Activated naive CD8-positive, alpha-beta T cell (primary cell): ENCODE data around the gene SATB2.

Experiments
- H3K27ac Mint-ChIP-seq: one replicate; pipeline ENCODE4 v1.8.0; 2021; ENCODE audit warnings: mixed read lengths
- H3K27me3 Mint-ChIP-seq: one replicate; pipeline ENCODE4 v1.8.0; 2021; ENCODE audit warnings: mixed read lengths
- H3K36me3 Mint-ChIP-seq: one replicate; pipeline ENCODE4 v1.8.0; 2021; ENCODE audit warnings: mixed read lengths
- H3K4me1 Mint-ChIP-seq: one replicate; pipeline ENCODE4 v1.8.0; 2021; ENCODE audit warnings: low read depth, mixed read lengths
- H3K4me3 Mint-ChIP-seq: one replicate; pipeline ENCODE4 v1.8.0; 2021; ENCODE audit warnings: mild to moderate bottlenecking, mixed read lengths
- H3K9me3 Mint-ChIP-seq: one replicate; pipeline ENCODE4 v1.8.0; 2021; ENCODE audit warnings: low read depth, mixed read lengths

The SATB2 gene

DNA sequence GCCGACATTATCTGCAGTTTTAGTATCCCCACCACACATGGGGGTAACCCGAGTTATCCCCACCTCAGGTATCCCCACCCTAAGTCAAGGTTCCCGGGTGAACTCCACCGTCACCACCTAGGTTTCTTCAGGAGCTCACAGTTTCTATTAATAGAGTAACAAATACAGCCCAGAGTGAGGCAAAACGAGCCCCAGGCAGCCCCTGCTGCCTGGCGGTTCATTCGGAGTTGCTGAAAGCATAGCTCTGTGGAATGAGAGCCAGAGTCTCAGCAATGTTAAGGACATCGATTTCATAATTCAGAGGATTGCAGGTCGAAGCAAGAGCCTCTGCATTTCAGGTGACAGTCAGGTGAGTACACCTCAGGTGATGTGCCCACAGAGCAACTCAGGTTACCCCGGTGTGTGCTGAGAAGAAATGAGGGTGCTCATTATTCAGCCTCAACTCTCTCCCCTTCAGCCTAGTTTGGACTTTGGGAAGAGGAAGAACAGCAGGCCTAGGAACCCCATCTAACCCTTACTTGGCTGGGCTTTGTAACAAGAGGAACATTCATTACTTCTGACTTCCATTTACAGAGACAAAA, 10.7 kb downstream of the SATB2 start:
- H3K27ac Mint-ChIP-seq: no peak overlapping the region
- H3K27me3 Mint-ChIP-seq: peaks cover 25% of the 10 kb centered on the region

DNA sequence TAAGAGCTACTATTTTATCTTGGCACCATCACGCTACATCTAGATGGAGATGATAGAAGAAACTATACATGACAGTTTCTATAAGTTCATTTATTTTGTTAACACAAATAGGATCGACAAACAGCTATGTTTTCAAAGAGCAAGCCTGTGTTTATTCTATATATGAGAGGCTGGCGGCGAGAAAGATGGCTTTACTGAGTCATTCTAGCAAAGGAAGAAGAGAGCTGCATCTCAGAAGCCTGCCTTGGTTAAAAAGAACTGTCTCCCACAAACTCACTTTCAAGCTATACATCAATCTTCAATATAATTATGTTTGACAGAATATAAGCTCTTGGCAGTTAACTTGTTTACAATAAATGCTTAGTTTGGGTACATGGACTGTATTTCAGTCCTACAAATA, 13.0 kb downstream of the SATB2 start:
- H3K4me3 Mint-ChIP-seq: no peak overlapping the region
- H3K27me3 Mint-ChIP-seq: peaks cover 24% of the 10 kb centered on the region
- no peaks in the 10 kb centered on the region for H3K4me1 Mint-ChIP-seq
- no peak overlapping the region for H3K27ac Mint-ChIP-seq
- no peaks in the 10 kb centered on the region for H3K9me3 Mint-ChIP-seq
- H3K36me3 Mint-ChIP-seq: no peaks in the 10 kb centered on the region

More for the DNA sequence above, 10.7 kb downstream of the SATB2 start:
- Mint-ChIP-seq H3K4me3 (no peak overlapping the region), H3K36me3 (no peaks in the 10 kb centered on the region), H3K4me1 (no peaks in the 10 kb centered on the region), H3K9me3 (no peaks in the 10 kb centered on the region)

DNA sequence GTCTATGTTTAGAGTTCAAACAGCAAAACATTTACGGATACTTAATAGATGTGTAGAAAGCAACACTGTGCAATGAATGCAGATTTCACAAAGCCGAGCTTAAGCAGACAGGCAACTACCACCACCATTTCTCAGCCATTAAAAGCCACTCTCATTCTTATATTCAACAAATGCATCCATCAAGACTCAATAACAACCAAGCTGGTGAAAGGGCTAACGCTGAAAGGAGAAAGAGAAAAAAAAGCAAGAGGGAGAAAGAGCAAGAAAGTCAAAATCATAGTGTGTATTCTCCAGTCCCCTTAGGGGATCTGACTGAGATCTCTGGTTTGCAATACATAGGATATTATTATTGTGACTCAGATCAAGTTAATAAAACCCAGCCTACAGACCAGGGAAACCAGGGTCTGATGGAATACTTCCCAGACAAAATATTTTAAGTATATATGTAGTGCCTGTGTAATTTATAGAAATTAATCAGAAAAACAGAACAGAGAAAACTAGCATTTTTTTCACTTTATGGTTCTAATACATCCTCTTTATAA, 14.1 kb downstream of the SATB2 start:
- H3K27me3 Mint-ChIP-seq: peaks cover 19% of the 10 kb centered on the region
- no peak overlapping the region for H3K4me3 Mint-ChIP-seq
- no peaks in the 10 kb centered on the region for H3K4me1 Mint-ChIP-seq
- H3K9me3 Mint-ChIP-seq: no peaks in the 10 kb centered on the region
- no peak overlapping the region for H3K27ac Mint-ChIP-seq
- no peaks in the 10 kb centered on the region for H3K36me3 Mint-ChIP-seq

DNA sequence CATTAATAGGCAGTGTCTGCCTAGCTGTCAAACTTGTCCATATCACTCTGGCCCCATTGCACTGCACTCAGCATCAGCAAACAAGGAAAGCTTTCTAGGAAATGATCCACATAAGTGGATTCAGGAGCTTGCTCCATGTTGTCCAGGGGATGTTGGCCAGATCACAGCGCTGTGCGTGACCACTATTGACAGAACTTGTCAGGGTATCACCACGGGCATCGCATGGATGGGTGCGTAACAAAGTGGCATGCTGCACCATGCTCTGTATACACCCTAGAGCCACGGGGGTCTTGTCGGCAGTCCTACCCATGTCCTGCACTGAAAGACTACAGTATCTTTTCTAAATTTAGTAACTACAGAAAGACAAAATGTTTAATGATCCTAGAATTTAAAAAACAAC, 15.6 kb downstream of the SATB2 start:
- H3K27me3 Mint-ChIP-seq: peaks cover 16% of the 10 kb centered on the region
- H3K9me3 Mint-ChIP-seq: no peaks in the 10 kb centered on the region
- H3K27ac Mint-ChIP-seq: no peak overlapping the region
- no peak overlapping the region for H3K4me3 Mint-ChIP-seq
- no peaks in the 10 kb centered on the region for H3K36me3 Mint-ChIP-seq
- no peaks in the 10 kb centered on the region for H3K4me1 Mint-ChIP-seq

DNA sequence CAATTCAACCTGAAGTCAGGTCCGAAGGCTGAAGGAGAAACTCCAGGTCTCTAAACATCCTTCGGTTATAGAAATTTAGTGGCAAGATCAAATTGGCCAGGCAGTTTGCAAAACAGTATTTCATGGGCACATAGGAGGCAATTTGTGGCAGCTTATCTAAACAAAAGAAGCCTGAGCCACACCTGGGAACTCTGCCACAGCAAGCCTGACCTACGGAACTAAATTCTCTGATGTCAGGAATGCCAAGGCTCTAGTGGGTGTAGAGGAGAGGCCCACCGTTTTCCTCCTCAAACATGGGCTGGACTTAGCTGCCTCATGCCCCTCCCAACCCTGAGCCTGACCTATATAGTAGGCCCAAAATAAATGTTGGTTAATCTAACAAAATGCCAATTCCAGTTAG, 16.0 kb downstream of the SATB2 start:
- H3K9me3 Mint-ChIP-seq: no peaks in the 10 kb centered on the region
- H3K4me1 Mint-ChIP-seq: no peaks in the 10 kb centered on the region
- no peaks in the 10 kb centered on the region for H3K36me3 Mint-ChIP-seq
- no peak overlapping the region for H3K4me3 Mint-ChIP-seq
- H3K27me3 Mint-ChIP-seq: peaks cover 14% of the 10 kb centered on the region
- no peak overlapping the region for H3K27ac Mint-ChIP-seq

DNA sequence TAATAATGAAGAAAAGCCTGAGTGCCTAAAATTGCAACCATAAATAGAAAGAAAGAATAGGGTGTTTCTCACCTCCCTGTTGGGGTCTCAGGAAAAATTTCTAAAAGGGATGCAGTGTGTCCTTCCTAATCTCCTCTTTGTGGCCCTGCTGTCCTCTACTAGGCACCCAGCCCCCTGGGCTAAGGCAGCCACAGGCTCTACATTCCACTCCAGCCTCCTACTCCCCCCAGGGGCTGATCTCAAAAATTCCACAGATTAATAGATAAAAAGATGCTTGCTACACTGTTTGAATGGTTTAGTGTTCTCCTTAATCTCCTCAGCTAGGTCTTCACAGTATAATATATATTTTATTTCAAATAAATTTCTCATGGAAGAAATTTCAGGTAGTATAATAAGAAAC, 17.6 kb downstream of the SATB2 start:
- no peaks in the 10 kb centered on the region for H3K36me3 Mint-ChIP-seq
- no peaks in the 10 kb centered on the region for H3K4me1 Mint-ChIP-seq
- no peaks in the 10 kb centered on the region for H3K9me3 Mint-ChIP-seq
- no peak overlapping the region for H3K4me3 Mint-ChIP-seq
- H3K27me3 Mint-ChIP-seq: peaks cover 14% of the 10 kb centered on the region
- no peak overlapping the region for H3K27ac Mint-ChIP-seq

DNA sequence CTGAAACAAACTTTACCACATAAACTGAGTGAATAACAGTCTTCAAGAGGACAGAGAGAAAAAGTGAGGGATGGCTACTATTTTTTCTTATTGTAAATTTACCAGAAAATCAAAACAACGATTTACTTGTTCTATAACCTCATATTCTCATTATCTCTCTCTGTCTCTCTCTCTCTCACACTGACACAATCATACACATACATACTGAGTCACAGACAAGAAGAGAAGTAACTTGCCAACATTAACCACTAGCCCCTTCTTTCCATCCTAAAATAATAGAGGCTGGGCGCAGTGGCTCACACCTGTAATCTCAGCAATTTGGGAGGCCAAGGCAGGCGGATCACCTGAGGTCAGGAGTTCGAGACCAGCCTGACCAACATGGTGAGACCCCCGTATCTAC, 18.2 kb downstream of the SATB2 start:
- Mint-ChIP-seq H3K4me3 (no peak overlapping the region), H3K4me1 (no peaks in the 10 kb centered on the region), H3K36me3 (no peaks in the 10 kb centered on the region), H3K9me3 (no peaks in the 10 kb centered on the region), H3K27ac (no peak overlapping the region), H3K27me3 (peaks cover 14% of the 10 kb centered on the region)

DNA sequence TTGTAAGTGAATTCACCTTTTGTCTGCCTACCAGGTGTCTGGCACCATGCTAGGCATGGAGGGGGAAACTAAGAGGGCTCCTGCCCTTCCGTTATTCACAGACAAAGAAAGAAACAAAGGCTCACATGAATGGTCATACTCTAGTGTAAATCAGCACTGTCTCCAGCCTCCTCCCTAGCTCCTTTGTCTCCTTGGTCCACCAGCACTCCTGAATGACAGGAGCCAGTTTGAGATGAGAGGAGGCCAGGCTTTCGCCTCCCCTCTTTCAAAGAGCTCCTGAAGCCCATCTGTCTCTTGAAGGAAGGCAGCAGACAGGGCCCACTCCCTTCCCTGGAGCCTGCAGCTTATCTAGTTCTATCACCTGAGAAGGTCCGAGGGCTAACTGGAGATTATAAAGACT, 18.7 kb downstream of the SATB2 start:
- Mint-ChIP-seq H3K27ac (no peak overlapping the region), H3K4me1 (no peaks in the 10 kb centered on the region), H3K27me3 (peaks cover 14% of the 10 kb centered on the region), H3K36me3 (no peaks in the 10 kb centered on the region), H3K4me3 (no peak overlapping the region), H3K9me3 (no peaks in the 10 kb centered on the region)

DNA sequence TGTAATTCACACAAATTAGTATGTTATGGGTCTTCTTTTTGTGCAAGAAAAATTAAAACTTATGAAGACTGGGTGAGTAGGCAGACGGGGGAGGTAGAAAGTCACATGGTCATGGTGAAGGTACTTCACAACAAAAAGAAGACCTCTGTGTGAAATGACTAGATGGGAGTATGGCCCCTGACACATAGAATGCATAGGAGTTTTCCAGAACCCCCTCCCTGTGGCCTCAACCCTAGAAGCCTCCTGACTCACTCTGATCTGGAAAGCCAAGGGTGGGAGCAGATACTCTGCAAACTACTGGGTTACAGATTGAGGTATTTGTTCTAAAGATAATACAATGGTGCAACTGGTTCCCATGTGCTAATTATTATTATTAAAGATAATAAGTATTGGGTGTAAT, 23.2 kb downstream of the SATB2 start:
- Mint-ChIP-seq H3K4me1 (no peaks in the 10 kb centered on the region), H3K27me3 (peaks cover 10% of the 10 kb centered on the region), H3K9me3 (no peaks in the 10 kb centered on the region), H3K4me3 (no peak overlapping the region), H3K36me3 (no peaks in the 10 kb centered on the region), H3K27ac (no peak overlapping the region)

DNA sequence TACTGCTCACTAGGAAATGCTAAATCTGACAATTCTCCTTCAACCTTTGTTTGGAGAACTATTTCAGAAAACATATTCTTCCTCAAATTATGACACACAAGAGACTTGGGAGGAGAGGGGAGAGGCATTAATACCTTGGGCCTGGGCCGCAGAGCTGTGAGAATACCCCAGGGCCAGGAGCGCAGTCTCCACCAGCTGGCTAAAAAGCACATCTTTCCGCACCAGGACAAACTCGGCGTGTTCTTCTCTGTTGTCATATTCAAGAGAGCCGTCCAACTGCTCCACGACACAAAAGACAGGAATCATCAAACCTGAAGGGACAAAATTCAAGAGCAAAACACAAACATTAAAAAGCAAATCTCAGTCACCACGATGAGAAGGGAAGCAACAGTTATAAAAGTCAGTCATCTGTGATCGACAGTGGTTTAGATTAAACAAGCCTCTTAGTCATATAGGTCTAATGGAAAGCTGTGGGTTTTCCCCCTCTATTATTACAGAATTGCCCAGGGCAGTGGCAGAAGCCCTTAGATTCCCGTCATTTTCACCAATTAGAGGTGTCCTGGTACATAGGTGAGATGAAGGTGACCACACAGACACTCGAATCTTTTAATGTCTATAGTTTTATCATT, 24.4 kb downstream of the SATB2 start:
- Mint-ChIP-seq H3K36me3 (no peaks in the 10 kb centered on the region), H3K4me3 (no peak overlapping the region), H3K4me1 (no peaks in the 10 kb centered on the region), H3K9me3 (no peaks in the 10 kb centered on the region), H3K27me3 (peaks cover 10% of the 10 kb centered on the region), H3K27ac (no peak overlapping the region)

DNA sequence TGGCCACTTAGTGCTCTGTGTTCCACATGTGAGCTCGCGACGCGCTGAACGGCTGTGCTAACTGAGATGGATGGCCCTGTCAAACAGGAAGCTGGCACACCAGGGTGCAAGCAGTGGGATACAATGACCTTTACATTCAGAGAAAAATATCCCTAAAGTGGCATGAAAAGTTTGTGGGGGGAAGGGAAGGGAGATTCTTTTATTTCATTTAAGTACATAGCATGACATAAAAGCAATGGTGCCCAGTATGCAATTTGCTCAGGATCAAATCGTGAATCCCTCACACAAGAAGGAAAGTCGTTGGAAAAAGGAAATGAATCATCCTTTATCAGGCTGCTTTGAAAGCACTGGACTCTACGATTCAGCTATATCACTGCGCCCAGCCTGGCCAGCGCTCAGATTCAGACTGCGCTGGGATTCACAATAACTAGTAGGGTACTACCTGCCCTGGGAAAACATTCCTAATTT, 26.0 kb downstream of the SATB2 start:
- Mint-ChIP-seq H3K9me3 (no peaks in the 10 kb centered on the region), H3K4me1 (no peaks in the 10 kb centered on the region), H3K27ac (no peak overlapping the region), H3K27me3 (peaks cover 10% of the 10 kb centered on the region), H3K36me3 (no peaks in the 10 kb centered on the region), H3K4me3 (no peak overlapping the region)

DNA sequence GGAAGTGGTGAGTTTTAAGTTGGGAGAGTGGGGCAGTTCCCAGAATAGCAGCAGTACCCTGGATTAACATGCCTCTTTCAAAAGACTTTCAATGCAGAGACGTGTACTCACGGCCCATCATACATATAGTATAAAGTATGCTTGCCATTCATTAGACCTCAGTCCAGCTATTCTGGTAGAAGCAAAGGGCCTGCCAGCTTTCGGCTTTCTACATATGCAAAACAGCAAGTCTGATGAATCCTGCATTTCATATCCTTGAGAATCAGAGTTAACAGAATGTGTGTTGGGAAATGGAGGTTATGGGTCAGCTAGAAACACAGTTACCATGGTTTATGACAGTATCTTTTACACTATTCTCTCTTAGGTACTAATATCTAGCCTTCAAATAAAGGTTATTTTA, 27.5 kb downstream of the SATB2 start:
- Mint-ChIP-seq H3K36me3 (no peaks in the 10 kb centered on the region), H3K9me3 (no peaks in the 10 kb centered on the region), H3K4me1 (no peaks in the 10 kb centered on the region), H3K4me3 (no peak overlapping the region), H3K27ac (no peak overlapping the region), H3K27me3 (peaks cover 10% of the 10 kb centered on the region)

DNA sequence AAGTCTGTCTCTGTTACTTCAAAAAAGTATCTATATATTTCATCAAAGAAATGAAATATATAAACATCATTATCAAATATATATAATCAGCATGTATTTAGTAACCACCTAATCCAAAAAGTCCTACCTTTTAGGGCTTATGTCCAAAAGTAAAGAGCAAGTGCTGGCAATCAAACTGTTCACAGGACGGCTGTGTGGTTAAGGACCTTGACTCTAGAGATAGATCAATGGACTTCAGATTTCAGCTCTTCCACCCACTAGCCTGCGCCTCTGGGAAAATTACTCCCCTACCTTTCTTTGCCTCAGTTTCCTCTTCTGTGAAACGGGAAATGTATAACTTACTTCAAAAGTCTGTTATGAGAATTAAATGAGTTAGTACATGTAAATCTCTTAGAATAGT, 29.4 kb downstream of the SATB2 start:
- peaks cover 6% of the 10 kb centered on the region for H3K27me3 Mint-ChIP-seq
- H3K4me1 Mint-ChIP-seq: no peaks in the 10 kb centered on the region
- H3K4me3 Mint-ChIP-seq: no peak overlapping the region
- H3K27ac Mint-ChIP-seq: no peak overlapping the region
- no peaks in the 10 kb centered on the region for H3K36me3 Mint-ChIP-seq
- no peaks in the 10 kb centered on the region for H3K9me3 Mint-ChIP-seq

DNA sequence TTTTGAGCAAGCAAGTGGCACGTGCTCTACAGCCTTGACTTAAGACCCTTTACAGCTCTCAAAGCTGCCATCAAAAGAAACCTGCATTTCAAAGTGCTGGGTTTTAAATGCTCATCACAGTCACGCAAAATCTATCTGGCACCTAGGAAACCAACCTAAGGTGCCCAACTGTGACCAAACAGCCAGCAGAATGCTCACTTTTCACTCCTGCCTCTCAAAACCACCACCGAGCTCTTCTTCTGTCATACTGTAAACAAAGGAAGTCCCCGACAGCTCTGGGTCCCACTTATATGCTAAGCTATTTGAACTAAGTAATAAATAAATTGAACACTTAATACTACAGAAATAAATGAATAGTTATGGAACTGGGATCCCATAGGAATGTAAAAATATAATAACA, 33.6 kb downstream of the SATB2 start:
- no peaks in the 10 kb centered on the region for H3K36me3 Mint-ChIP-seq
- H3K4me3 Mint-ChIP-seq: no peak overlapping the region
- no peaks in the 10 kb centered on the region for H3K4me1 Mint-ChIP-seq
- no peak overlapping the region for H3K27ac Mint-ChIP-seq
- no peaks in the 10 kb centered on the region for H3K9me3 Mint-ChIP-seq
- H3K27me3 Mint-ChIP-seq: peaks cover 3% of the 10 kb centered on the region

DNA sequence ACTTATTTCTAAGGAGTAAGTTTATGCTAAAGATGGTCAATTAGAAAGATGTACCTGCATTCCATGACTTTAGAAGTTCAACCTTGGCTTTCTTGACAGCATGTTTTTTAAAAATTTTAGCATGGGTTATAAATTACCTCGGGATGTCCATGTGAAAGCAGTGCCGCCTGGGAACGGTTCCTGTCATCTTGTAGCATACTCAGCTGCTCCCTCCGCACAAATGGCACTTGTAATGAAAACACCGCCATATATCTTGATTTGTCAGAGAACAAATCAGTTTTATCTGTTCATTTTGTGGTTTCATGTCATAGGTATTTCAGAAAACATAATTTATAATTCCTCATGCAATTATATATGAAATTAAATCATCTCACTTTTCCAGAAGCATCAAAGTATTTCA, 38.3 kb downstream of the SATB2 start:
- H3K9me3 Mint-ChIP-seq: no peaks in the 10 kb centered on the region
- no peak overlapping the region for H3K27ac Mint-ChIP-seq
- H3K4me3 Mint-ChIP-seq: no peak overlapping the region
- H3K4me1 Mint-ChIP-seq: no peaks in the 10 kb centered on the region
- no peaks in the 10 kb centered on the region for H3K36me3 Mint-ChIP-seq
- H3K27me3 Mint-ChIP-seq: peaks cover 8% of the 10 kb centered on the region

DNA sequence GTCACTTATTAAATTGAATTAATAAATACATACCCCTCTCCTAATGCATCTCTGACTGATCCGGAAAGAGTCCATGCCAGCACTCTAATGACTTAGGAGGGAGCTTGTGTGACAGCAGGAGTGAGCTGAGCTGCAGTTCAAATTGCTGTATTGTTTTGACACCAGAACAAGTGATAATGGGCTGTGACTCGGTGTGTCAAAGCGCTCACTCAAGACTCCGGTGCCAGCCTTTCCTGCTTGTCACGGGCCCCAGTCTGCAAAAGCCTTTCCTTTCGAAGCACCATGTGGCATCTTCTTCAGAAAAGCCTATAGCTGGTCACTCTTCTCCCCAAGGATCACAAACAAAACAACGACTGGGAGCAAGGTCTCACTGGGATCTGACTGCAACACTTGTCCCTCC, 43.3 kb downstream of the SATB2 start:
- Mint-ChIP-seq H3K27ac (no peak overlapping the region), H3K4me3 (no peak overlapping the region), H3K4me1 (no peaks in the 10 kb centered on the region), H3K9me3 (no peaks in the 10 kb centered on the region), H3K36me3 (no peaks in the 10 kb centered on the region), H3K27me3 (peaks cover 14% of the 10 kb centered on the region)
